Esophagus muscularis mucosa (tissue), 4 donors: ENCODE results near the gene SLC3A2. TPM values are rescaled to one million over a fixed set of nuclear protein-coding genes. Genes with fewer than 3 reads are reported as not detected.
A peak's percentile ranks its signal among the peaks of the same experiment; 100 is the strongest.

Source experiments
- DNase-seq: peaks from one replicate; pipeline ENCODE4 v3.0.0-alpha.2; 2017; ENCODE audit errors: extremely low spot score
- H3K27ac ChIP-seq, 4 donors: fragments of 200-600 bp; sonication (generic); replicated peaks in 1 of 4; 1 replicate in 3 of 4; 2 replicates in 1 of 4; pipeline ENCODE4 v1.5.1; 2016 to 2019; ENCODE audit warnings: mild to moderate bottlenecking in 1 of 4
- H3K27me3 ChIP-seq, 4 donors: fragments of 200-600 bp; sonication (generic); one replicate each; pipeline versions ENCODE4 v1.5.1 to v1.6.0; 2016 to 2019
- H3K36me3 ChIP-seq, 4 donors: fragments of 200-600 bp; sonication (generic); one replicate each; pipeline ENCODE4 v1.5.1; 2016 to 2019
- H3K4me1 ChIP-seq, 4 donors: fragments of 200-600 bp; sonication (generic); one replicate each; pipeline ENCODE4 v1.5.1; 2016 to 2019
- H3K4me3 ChIP-seq, 4 donors: fragments of 200-600 bp; sonication (generic); 1 replicate in 2 of 4; 2 replicates in 2 of 4; pipeline ENCODE4 v1.5.1; 2016 to 2019; ENCODE audit warnings: mild to moderate bottlenecking in 4 of 4, moderate library complexity in 1 of 4
- H3K9me3 ChIP-seq, 4 donors: fragments of 200-600 bp; sonication (generic); 1 replicate in 3 of 4; 2 replicates in 1 of 4; pipeline ENCODE4 v1.5.1; 2016 to 2019
- EP300 ChIP-seq: sonication (generic); formaldehyde crosslinking; IDR thresholded peaks from one replicate; pipeline ENCODE4 v1.6.1; 2017; ENCODE audit warnings: antibody characterized with exemption
- POLR2A ChIP-seq: fragments of 450-650 bp; IDR thresholded peaks from one replicate; pipeline ENCODE4 v1.6.1; 2017; ENCODE audit warnings: antibody characterized with exemption, moderate library complexity, mild to moderate bottlenecking, low read depth
- POLR2AphosphoS5 ChIP-seq, 2 donors: sonication (generic); formaldehyde crosslinking; IDR thresholded peaks; one replicate each; pipeline ENCODE4 v1.6.1; 2017; ENCODE audit warnings: antibody characterized with exemption in 2 of 2
- WGBS: methylation state at CpG from one replicate; pipeline ENCODE4 v1.1.5; 2018; 5-methylcytosine and 5-hydroxymethylcytosine counted together
- intact Hi-C: fragments of 100-400 bp; cut with DNase I; formaldehyde crosslinking; loops from one replicate; pipeline ENCODE4 v1.15.1; 2023
- total RNA-seq, 4 donors: library from RNA; depleted of rRNA; stranded (reverse); fragments of >200 nt; gene quantifications; one replicate each; pipeline versions ENCODE4 v1.1.0 to v1.2.1, GENCODE V29; 2016
- TF ChIP-seq, protein P1 (sequence below), 3 experiments: fragments of 200-600 bp in 2 of 3; fragments of 450-650 bp in 1 of 3; sonication (generic) in 2 of 3; IDR thresholded peaks; one replicate each; pipeline ENCODE4 v1.5.1; 2017 to 2019; ENCODE audit warnings: antibody characterized with exemption in 3 of 3, mild to moderate bottlenecking in 2 of 3, moderate library complexity in 1 of 3

The SLC3A2 gene
- 100 to 1,000 TPM in 1 of 4 donors, 10 to 100 TPM in 3; 53.2 to 123 (median 86.4) TPM for total RNA-seq

DNA sequence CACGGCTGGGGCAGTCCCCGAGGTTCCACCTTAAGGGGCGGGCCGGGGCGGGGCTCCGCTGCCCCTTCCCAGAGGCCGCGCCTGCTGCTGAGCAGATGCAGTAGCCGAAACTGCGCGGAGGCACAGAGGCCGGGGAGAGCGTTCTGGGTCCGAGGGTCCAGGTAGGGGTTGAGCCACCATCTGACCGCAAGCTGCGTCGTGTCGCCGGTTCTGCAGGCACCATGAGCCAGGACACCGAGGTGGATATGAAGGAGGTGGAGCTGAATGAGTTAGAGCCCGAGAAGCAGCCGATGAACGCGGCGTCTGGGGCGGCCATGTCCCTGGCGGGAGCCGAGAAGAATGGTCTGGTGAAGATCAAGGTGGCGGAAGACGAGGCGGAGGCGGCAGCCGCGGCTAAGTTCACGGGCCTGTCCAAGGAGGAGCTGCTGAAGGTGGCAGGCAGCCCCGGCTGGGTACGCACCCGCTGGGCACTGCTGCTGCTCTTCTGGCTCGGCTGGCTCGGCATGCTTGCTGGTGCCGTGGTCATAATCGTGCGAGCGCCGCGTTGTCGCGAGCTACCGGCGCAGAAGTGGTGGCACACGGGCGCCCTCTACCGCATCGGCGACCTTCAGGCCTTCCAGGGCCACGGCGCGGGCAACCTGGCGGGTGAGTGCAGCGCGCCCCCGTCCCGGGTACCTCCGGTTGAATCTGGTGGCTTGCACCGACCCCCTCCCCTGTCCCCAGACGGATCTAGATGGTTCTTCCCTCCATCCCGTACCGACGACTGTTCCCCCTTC, at the start of gene SLC3A2:
SLC3A2 (plus strand) TSS at position 94 of the 776 bp plus-strand sequence; CDS start at position 222, 128 bp downstream.
- peaks cover 39 to 66% (median 62%) of the 10 kb centered on the region in 4 donors for H3K4me1 ChIP-seq
- H3K9me3 ChIP-seq = no peaks in the 10 kb centered on the region
- DNase-seq = peak; percentile 97
- H3K27me3 ChIP-seq = no peaks in the 10 kb centered on the region
- WGBS = under 1% methylated on average over 42 of the region's 69 CpGs
- H3K4me3 ChIP-seq = peak within 1 kb of the TSS; percentile 72 to 100 (median 95)
- intact Hi-C loops = loop anchor here (2.0 kb wide), 1 partner anchor 26 kb away; no protein-coding TSS in a partner anchor
- peak within 1 kb of the TSS; percentile 94 to 100 (median 99) for H3K27ac ChIP-seq
- H3K36me3 ChIP-seq = peaks cover 33 to 38% (median 37%) of the 10 kb centered on the region in 4 donors
- TF ChIP-seq EP300 (no peak), POLR2A (peak; percentile 98), POLR2AphosphoS5 (IDR thresholded peaks at IDR 0.05) (peak; percentile 99)
- TF ChIP-seq, protein P1, sequence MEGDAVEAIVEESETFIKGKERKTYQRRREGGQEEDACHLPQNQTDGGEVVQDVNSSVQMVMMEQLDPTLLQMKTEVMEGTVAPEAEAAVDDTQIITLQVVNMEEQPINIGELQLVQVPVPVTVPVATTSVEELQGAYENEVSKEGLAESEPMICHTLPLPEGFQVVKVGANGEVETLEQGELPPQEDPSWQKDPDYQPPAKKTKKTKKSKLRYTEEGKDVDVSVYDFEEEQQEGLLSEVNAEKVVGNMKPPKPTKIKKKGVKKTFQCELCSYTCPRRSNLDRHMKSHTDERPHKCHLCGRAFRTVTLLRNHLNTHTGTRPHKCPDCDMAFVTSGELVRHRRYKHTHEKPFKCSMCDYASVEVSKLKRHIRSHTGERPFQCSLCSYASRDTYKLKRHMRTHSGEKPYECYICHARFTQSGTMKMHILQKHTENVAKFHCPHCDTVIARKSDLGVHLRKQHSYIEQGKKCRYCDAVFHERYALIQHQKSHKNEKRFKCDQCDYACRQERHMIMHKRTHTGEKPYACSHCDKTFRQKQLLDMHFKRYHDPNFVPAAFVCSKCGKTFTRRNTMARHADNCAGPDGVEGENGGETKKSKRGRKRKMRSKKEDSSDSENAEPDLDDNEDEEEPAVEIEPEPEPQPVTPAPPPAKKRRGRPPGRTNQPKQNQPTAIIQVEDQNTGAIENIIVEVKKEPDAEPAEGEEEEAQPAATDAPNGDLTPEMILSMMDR (IDR thresholded peaks at IDR 0.05) = peak; percentile 69 to 82 (median 75)

DNA sequence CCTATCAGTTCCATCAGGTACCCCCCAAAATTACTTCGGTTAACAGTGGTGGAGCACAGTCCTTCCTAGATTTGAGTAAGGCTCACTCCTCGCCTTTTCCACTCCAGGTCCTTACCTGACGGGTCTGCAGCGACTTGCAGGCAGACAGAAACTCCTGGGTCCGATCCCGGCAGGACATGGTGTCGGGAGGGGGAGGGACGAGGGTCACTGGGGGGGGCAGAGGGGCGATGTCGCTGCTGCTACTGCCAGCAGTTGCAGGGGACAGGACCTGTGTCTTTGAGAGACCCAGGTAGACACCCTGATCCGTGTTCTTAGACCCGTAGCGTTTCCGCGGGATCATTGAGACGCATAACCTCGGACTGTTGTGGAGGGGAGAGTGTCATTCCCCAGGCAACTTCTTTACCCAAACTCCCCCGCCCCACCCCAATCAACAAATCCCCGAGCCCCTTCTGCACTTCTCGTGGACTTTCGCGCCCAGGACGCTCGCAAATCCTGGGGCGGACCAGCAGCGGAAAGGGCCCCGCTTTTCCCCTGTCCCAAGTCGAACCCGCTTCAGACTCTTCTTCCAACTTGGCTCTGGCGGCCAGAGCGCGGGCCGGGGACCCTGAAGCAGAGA, 49.7 kb upstream of the SLC3A2 start:
- Histone ChIP-seq H3K27ac (peak overlapping the region; percentile 95 to 99 (median 97)), H3K4me1 (peaks cover 42 to 64% (median 48%) of the 10 kb centered on the region in 4 donors), H3K36me3 (peaks cover 23 to 70% (median 52%) of the 10 kb centered on the region in 4 donors), H3K9me3 (no peaks in the 10 kb centered on the region), H3K4me3 (peak overlapping the region; percentile 89 to 98 (median 94)), H3K27me3 (no peaks in the 10 kb centered on the region)
- intact Hi-C loops = loop anchor here (2.0 to 5.0 kb wide), 2 partner anchors 26 to 39 kb away; partner anchors contain the start of genes NXF1 and TMEM223
- TF ChIP-seq POLR2A (peak; percentile 31), POLR2AphosphoS5 (IDR thresholded peaks at IDR 0.05) (no peak)
- DNase-seq = no peak
- 0% methylated on average over 22 of the region's 33 CpGs for WGBS

DNA sequence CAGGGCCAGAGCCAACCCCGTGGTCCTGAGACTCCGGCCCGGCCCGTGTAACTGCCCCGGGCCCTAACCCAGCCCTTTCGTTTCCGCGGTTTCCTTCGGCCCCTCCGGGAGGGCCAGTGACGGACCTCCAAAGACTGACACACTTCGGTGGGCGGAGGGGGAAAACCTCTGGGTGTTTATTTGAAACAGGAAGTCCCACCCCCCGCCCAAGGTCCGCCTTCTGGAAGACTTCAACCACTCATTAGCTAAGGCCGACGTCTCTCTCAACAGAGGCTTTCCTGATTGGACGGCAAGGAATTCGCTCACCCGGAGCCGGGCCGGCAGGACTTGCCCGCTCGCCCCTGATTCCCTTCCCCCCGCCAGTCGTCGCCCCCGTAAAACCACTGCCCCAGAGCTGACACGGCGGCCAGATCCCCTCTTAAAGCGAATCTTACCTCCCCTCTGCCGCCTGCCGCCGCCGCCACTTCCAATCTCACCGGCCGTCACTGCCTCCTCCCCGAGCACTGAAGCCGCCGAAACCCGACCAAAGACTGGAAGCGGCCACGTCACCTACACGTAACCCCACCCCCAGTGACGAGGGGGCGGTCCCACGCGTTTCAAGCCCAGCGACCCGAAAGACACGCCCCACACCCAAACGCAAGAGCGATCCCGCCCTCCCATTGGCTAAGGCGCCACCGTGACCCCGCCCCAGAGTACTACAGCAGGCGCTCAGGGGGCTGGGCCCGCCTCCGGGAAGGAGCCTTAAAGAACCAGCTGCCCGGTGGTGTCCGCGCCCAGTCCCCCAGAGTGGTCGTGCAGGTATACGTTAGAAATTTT, 49.0 kb upstream of the SLC3A2 start, which contains the start of gene STX5:
STX5 (minus strand) TSS at position 532 of the 816 bp plus-strand sequence. CDS start 808 bp downstream, outside the sequence.
- peak; percentile 100 for DNase-seq
- no peak for TF ChIP-seq EP300
- TF ChIP-seq POLR2A = peak; percentile 81
- TF ChIP-seq, protein P1 (IDR thresholded peaks at IDR 0.05) = no peak
- TF ChIP-seq POLR2AphosphoS5 (IDR thresholded peaks at IDR 0.05) = peak; percentile 93 to 98
- under 1% methylated on average over 31 of the region's 65 CpGs for WGBS

DNA sequence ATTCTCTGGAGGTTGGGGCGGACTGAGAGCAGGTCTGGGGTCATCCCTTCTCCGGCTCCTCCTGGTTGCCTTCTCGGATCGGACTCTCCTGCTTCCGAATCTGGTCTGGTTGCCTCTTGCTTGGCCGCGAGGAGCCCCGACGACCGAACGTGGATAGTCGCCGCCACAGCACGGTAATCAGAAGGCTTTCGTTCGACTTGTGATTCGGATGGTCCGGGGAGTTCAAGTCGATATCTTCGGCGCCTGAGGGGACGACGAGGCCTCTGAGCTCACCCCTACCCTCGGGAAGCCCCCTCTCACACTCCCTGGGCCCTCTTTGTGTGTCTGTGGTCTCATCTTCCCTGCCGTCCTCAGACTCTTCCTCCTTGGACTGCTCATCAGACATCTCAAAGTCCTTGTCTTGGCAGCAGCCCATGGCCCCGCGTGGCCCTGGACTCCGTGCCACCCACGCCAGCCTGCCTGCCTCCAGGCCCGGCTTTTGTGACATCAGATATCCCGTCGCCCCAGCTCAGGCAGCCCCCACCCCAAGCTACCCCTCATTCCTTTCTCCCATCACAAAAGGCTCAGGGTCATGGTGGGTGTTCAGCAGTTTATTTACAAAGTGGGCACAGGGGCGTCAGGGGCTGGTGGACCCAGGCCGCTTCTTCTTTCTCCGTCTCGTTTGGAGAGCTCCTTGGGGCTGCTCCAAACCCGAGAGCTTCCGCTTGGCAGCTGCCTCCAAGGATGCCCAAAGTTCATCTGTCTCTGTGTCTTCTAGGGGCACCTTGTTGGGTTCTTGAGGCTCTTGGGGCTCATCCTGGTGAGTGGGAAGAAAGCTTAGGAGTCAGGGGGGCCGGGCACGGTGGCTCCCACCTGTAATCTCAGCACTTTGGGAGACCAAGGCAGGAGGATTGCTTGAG, 48.1 kb upstream of the SLC3A2 start, which contains the start of gene TEX54:
TEX54 (minus strand) TSS at position 506 of the 899 bp plus-strand sequence.
- Histone ChIP-seq H3K4me3 (peak within 1 kb of the TSS; percentile 89 to 98 (median 94)), H3K27ac (peak within 1 kb of the TSS; percentile 95 to 99 (median 97)), H3K36me3 (peaks cover 9 to 64% (median 44%) of the 10 kb centered on the region in 4 donors), H3K27me3 (no peaks in the 10 kb centered on the region), H3K9me3 (no peaks in the 10 kb centered on the region), H3K4me1 (peaks cover 43 to 66% (median 53%) of the 10 kb centered on the region in 4 donors)
- 21% methylated on average over 23 of the region's 40 CpGs for WGBS
- intact Hi-C loops = loop anchor here (5.0 kb wide), 1 partner anchor 40 kb away; the partner anchor contains the start of gene TMEM223
- no peak for DNase-seq
- TF ChIP-seq POLR2AphosphoS5 (IDR thresholded peaks at IDR 0.05) = no peak
- no peak for TF ChIP-seq POLR2A
- TF ChIP-seq, protein P1 (IDR thresholded peaks at IDR 0.05) = no peak
- no peak for TF ChIP-seq EP300

More for the DNA sequence above, 49.0 kb upstream of the SLC3A2 start, which contains the start of gene STX5:
- intact Hi-C loops = loop anchor here (2.0 to 5.0 kb wide), 2 partner anchors 27 to 39 kb away; partner anchors contain the start of genes NXF1 and TMEM223
- Histone ChIP-seq H3K4me3 (peak within 1 kb of the TSS; percentile 89 to 98 (median 94)), H3K4me1 (peaks cover 42 to 64% (median 51%) of the 10 kb centered on the region in 4 donors), H3K27ac (peak within 1 kb of the TSS; percentile 95 to 99 (median 97)), H3K9me3 (no peaks in the 10 kb centered on the region), H3K36me3 (peaks cover 16 to 70% (median 49%) of the 10 kb centered on the region in 4 donors), H3K27me3 (no peaks in the 10 kb centered on the region)
